ENCODE results near the gene RNF213.
"Not testable (repeated sequence)": the region's sequence is repeated elsewhere in the genome, so short reads cannot be mapped to it uniquely, and the experiment has no call there.

RNF213 gene

DNA sequence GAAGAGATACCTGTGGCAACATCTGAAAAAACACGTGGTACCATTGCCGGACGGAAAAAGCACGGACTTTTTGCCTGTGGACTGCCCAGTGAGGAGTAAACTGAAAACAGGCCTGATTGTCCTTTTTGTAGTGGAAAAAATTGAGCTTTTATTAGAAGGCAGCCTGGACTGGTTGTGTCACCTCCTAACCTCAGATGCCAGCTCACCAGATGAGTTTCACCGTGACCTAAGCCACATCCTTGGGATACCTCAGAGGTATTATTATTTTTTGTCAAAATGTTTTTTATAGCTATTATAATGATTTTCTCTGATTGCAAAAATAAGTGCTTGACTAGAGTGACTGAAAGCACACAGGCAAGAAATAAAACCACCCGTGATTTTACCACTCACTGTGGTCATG is 34.9 kb downstream of the RNF213 start:
- H3K9me3 ChIP-seq (ENCODE audit: control insufficient read depth, low read length) = no peaks in the 10 kb centered on the region
- peaks cover 31% of the 10 kb centered on the region for H3K79me2 ChIP-seq
- no peak overlapping the region for H2AFZ ChIP-seq
- H3K27me3 ChIP-seq (ENCODE audit: control insufficient read depth, insufficient read depth, low read length) = no peaks in the 10 kb centered on the region
- H3K36me3 ChIP-seq (ENCODE audit: control insufficient read depth, insufficient read depth, low read length) = no peaks in the 10 kb centered on the region
- H3K27ac ChIP-seq = no peak overlapping the region
- no peak overlapping the region for H3K4me3 ChIP-seq (ENCODE audit: low read depth, low read length)
- H3K4me1 ChIP-seq = no peaks in the 10 kb centered on the region
- no peak overlapping the region for H3K9ac ChIP-seq
- TF ChIP-seq, protein P1, sequence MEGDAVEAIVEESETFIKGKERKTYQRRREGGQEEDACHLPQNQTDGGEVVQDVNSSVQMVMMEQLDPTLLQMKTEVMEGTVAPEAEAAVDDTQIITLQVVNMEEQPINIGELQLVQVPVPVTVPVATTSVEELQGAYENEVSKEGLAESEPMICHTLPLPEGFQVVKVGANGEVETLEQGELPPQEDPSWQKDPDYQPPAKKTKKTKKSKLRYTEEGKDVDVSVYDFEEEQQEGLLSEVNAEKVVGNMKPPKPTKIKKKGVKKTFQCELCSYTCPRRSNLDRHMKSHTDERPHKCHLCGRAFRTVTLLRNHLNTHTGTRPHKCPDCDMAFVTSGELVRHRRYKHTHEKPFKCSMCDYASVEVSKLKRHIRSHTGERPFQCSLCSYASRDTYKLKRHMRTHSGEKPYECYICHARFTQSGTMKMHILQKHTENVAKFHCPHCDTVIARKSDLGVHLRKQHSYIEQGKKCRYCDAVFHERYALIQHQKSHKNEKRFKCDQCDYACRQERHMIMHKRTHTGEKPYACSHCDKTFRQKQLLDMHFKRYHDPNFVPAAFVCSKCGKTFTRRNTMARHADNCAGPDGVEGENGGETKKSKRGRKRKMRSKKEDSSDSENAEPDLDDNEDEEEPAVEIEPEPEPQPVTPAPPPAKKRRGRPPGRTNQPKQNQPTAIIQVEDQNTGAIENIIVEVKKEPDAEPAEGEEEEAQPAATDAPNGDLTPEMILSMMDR (IDR thresholded peaks at IDR 0.05) = no peak
- no peak overlapping the region for H3K4me2 ChIP-seq (ENCODE audit: low read length)

DNA sequence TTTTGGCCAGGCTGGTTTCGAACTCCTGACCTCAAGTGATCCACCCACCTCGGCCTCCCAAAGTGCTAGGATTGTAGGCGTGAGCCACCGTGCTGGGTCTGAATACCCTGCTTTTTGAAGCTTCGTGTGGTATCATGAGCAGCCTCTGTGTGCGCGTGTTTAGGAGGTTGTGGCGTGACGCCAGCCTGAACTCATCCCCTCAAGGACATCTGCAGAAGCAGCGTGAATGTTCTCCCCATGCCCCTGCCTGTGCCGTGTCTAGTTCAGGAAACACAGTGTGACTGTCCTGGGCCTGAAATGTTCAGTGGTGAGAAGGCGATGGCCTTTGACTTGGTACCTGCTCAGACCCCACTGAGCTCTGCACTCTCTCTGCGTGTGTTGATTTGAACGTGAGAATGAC is 35.6 kb downstream of the RNF213 start:
- Histone ChIP-seq H3K27me3 (ENCODE audit: control insufficient read depth, insufficient read depth, low read length) (no peaks in the 10 kb centered on the region), H3K9ac (no peak overlapping the region), H3K4me1 (no peaks in the 10 kb centered on the region), H3K4me3 (ENCODE audit: low read depth, low read length) (no peak overlapping the region), H2AFZ (no peak overlapping the region), H3K27ac (no peak overlapping the region), H3K36me3 (ENCODE audit: control insufficient read depth, insufficient read depth, low read length) (no peaks in the 10 kb centered on the region), H3K9me3 (ENCODE audit: control insufficient read depth, low read length) (no peaks in the 10 kb centered on the region), H3K79me2 (peaks cover 33% of the 10 kb centered on the region), H3K4me2 (ENCODE audit: low read length) (no peak overlapping the region)
- TF ChIP-seq, protein P1 (IDR thresholded peaks at IDR 0.05) = no peak

DNA sequence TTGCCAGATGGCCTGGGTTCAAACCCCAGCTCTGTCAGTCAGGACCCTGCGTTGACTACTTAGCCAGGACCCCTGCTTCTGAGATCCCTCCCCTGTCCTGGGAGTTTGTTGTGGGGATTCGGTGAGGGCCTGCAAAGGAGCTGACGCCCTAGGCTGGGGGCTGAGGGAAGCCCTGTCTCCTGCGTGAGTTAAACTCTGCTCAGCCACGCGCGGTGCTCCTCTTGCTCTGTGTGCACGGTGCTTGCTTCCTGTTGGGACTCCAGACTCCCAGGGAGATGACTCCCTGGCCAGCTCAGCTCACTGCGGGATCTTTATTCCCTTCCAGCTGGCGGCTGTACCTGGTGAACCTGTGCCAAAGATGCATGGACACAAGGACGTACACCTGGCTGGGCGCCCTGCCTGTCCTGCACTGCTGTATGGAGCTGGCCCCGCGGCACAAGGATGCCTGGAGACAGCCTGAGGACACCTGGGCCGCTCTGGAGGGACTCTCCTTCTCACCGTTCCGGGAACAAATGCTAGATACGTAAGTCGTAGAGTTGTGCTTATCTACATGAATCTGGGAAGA is 37.4 kb downstream of the RNF213 start:
- H3K9ac ChIP-seq = no peak overlapping the region
- H3K4me1 ChIP-seq = no peaks in the 10 kb centered on the region
- no peak overlapping the region for H2AFZ ChIP-seq
- H3K4me3 ChIP-seq (ENCODE audit: low read depth, low read length) = no peak overlapping the region
- no peak overlapping the region for H3K4me2 ChIP-seq (ENCODE audit: low read length)
- H3K27me3 ChIP-seq (ENCODE audit: control insufficient read depth, insufficient read depth, low read length) = no peaks in the 10 kb centered on the region
- peaks cover 24% of the 10 kb centered on the region for H3K79me2 ChIP-seq
- TF ChIP-seq, protein P1 (IDR thresholded peaks at IDR 0.05) = no peak
- H3K36me3 ChIP-seq (ENCODE audit: control insufficient read depth, insufficient read depth, low read length) = no peaks in the 10 kb centered on the region
- H3K27ac ChIP-seq = no peak overlapping the region
- no peaks in the 10 kb centered on the region for H3K9me3 ChIP-seq (ENCODE audit: control insufficient read depth, low read length)

DNA sequence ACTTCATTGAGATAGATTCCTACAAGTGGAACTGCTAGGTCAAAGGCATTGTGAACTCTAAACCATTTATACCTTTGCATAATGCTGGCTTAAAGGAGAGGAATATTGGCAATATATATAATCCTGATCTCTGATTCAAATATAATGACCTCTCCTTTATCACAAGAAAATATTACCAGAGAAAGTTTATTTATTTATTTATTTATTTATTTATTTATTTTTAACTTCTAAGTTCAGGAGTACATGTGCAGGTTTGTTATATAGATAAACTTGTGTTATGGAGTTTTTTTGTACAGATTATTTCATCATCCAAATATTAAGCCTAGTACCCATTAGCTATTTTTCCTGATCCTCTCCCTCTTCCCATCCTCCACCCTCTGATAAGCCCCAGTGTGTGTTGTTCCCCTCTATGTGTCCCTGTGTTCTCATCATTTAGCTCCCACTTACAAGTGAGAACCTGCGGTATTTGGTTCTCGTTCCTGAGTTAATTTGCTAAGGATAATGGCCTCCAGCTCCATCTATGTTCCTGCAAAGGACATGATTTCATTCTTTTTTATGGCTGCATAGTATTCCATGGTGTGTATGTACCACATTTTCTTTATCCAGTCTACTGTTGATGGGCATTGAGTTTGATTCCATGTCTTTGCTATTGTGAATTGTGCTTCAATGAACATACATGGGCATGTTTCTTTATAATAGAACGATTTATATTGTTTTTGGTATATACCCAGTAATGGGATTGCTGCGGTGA is 38.9 kb downstream of the RNF213 start:
- not testable (repeated sequence) for H3K9ac ChIP-seq; H3K36me3 ChIP-seq (ENCODE audit: control insufficient read depth, insufficient read depth, low read length)
- peak overlapping the region; percentile 9 for H3K4me3 ChIP-seq (ENCODE audit: low read depth, low read length)

DNA sequence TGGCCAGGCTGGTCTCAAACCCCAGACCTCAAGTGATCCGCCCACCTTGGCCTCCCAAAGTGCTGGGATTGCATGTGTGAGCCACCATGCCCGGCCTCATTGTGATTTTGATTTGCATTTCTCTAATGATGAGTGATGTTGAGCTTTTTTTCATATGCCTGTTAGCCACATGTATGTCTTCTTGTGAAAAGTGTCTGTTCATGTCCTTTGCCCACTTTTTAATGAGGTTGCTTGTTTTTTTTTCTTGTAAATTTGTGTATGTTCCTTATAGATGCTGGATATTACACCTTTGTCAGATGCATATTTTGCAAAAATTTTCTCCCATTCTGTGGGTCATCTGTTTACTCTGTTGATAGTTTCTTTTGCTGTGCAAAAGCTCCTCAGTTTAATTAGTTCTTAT is 40.1 kb downstream of the RNF213 start:
- not testable (repeated sequence) for H3K9ac ChIP-seq; H3K4me2 ChIP-seq (ENCODE audit: low read length); H3K4me1 ChIP-seq; H3K27ac ChIP-seq; H3K4me3 ChIP-seq (ENCODE audit: low read depth, low read length); H3K27me3 ChIP-seq (ENCODE audit: control insufficient read depth, insufficient read depth, low read length); H3K9me3 ChIP-seq (ENCODE audit: control insufficient read depth, low read length); H3K36me3 ChIP-seq (ENCODE audit: control insufficient read depth, insufficient read depth, low read length); H2AFZ ChIP-seq
- H3K79me2 ChIP-seq = peaks cover 28% of the 10 kb centered on the region

More for the DNA sequence above, 38.9 kb downstream of the RNF213 start:
- not testable (repeated sequence) for H3K4me1 ChIP-seq; H3K4me2 ChIP-seq (ENCODE audit: low read length); H2AFZ ChIP-seq; H3K27me3 ChIP-seq (ENCODE audit: control insufficient read depth, insufficient read depth, low read length); H3K27ac ChIP-seq; H3K9me3 ChIP-seq (ENCODE audit: control insufficient read depth, low read length)
- peaks cover 28% of the 10 kb centered on the region for H3K79me2 ChIP-seq
